Naive thymus-derived CD4-positive, alpha-beta T cell (primary cell): Measurements from ENCODE around the gene RABGGTA. TPM values are rescaled to one million over a fixed set of nuclear protein-coding genes. Genes with fewer than 3 reads are reported as not detected.
A peak's percentile ranks its signal among the peaks of the same experiment; 100 is the strongest.

Source experiments
- ATAC-seq: fragments of 150-1000 bp; cut with Tn5 transposase; 2 replicates; pipeline ENCODE4 v1.10.0; 2021; ENCODE audit warnings: mild to moderate bottlenecking, moderate library complexity
- CTCF ChIA-PET: fragments of 350-600 bp; sonication (Branson Sonifier 250); formaldehyde crosslinking; loops from one replicate; lab custom pipeline; 2021; ENCODE audit warnings: antibody characterized with exemption; lab: Charles Lee
- POLR2A ChIA-PET: fragments of 350-600 bp; sonication (Branson Sonifier 250); formaldehyde crosslinking; loops from one replicate; lab custom pipeline; 2021; ENCODE audit warnings: antibody characterized with exemption, inconsistent platforms; lab: Charles Lee
- DNase-seq, 9 donors: peaks; one replicate each; pipeline versions ENCODE4 v3.0.0 to v3.0.0-alpha.2; 2020 to 2022; ENCODE audit warnings: mixed read lengths in 1 of 9
- H3K27ac ChIP-seq: one replicate; pipeline ENCODE4 v1.7.0; 2013; ENCODE audit warnings: mild to moderate bottlenecking, low read depth, low read length, moderate library complexity
- H3K27me3 ChIP-seq, 2 donors: one replicate each; pipeline ENCODE4 v1.7.0; 2013; ENCODE audit warnings: low read length in 2 of 2, mild to moderate bottlenecking in 2 of 2, moderate library complexity in 2 of 2; ENCODE audit not compliant: control insufficient read depth in 2 of 2, insufficient read depth in 2 of 2
- H3K36me3 ChIP-seq, 3 experiments: 1 replicate in 2 of 3; 2 replicates in 1 of 3; pipeline ENCODE4 v1.7.0; 2013; ENCODE audit warnings: low read length in 3 of 3, mild to moderate bottlenecking in 3 of 3, moderate library complexity in 1 of 3; ENCODE audit not compliant: insufficient read depth in 3 of 3, control insufficient read depth in 2 of 3
- H3K4me1 ChIP-seq, 2 donors: one replicate each; pipeline ENCODE4 v1.7.0; 2013; ENCODE audit warnings: low read length in 2 of 2, mild to moderate bottlenecking in 2 of 2, moderate library complexity in 1 of 2; ENCODE audit not compliant: control insufficient read depth in 2 of 2, insufficient read depth in 2 of 2
- H3K4me3 ChIP-seq: 2 replicates; pipeline ENCODE4 v1.7.0; 2013; ENCODE audit warnings: mild to moderate bottlenecking, low read length
- H3K9me3 ChIP-seq, 3 experiments: 1 replicate in 2 of 3; 2 replicates in 1 of 3; pipeline ENCODE4 v1.7.0; 2013; ENCODE audit warnings: low read length in 3 of 3; ENCODE audit not compliant: control insufficient read depth in 2 of 3
- H3K27ac Mint-ChIP-seq, 9 donors: one replicate each; pipeline ENCODE4 v1.8.0; 2020 to 2022; ENCODE audit warnings: mixed read lengths in 9 of 9, mild to moderate bottlenecking in 8 of 9, moderate library complexity in 5 of 9, inconsistent platforms in 2 of 9
- H3K27me3 Mint-ChIP-seq, 5 donors: one replicate each; pipeline ENCODE4 v1.8.0; 2021 to 2022; ENCODE audit warnings: mixed read lengths in 5 of 5, mild to moderate bottlenecking in 1 of 5
- H3K36me3 Mint-ChIP-seq, 5 donors: one replicate each; pipeline ENCODE4 v1.8.0; 2020 to 2022; ENCODE audit warnings: mixed read lengths in 5 of 5, mild to moderate bottlenecking in 3 of 5, inconsistent platforms in 1 of 5
- H3K4me1 Mint-ChIP-seq, 7 donors: one replicate each; pipeline ENCODE4 v1.8.0; 2020 to 2022; ENCODE audit warnings: mixed read lengths in 7 of 7, mild to moderate bottlenecking in 3 of 7, inconsistent platforms in 1 of 7
- H3K4me3 Mint-ChIP-seq, 10 donors: one replicate each; pipeline ENCODE4 v1.8.0; 2020 to 2022; ENCODE audit warnings: mild to moderate bottlenecking in 10 of 10, mixed read lengths in 10 of 10, moderate library complexity in 6 of 10, inconsistent platforms in 2 of 10
- H3K9me3 Mint-ChIP-seq, 11 donors: one replicate each; pipeline ENCODE4 v1.8.0; 2020 to 2022; ENCODE audit warnings: mixed read lengths in 11 of 11, mild to moderate bottlenecking in 4 of 11, inconsistent platforms in 1 of 11, moderate library complexity in 1 of 11
- intact Hi-C, 2 donors: fragments of 100-400 bp; cut with micrococcal nuclease; formaldehyde crosslinking; loops; one replicate each; pipeline ENCODE4 v1.15.1; 2023
- polyA plus RNA-seq, 2 donors: library from polyadenylated mRNA; unstranded; fragments of 300-500 nt; fragmentation: Illumina TruSeq; gene quantifications; one replicate each; pipeline ENCODE4 v1.2.3, GENCODE V29; 2021
- total RNA-seq, 6 experiments: library from RNA in 5 of 6; stranded (reverse) in 5 of 6; gene quantifications; 1 replicate in 5 of 6; 2 replicates in 1 of 6; pipeline ENCODE4 v1.2.3 and lab custom pipeline; 2021 to 2026

The RABGGTA gene
- total and polyA plus RNA-seq, 7 experiments from 2014 or later, result 17.9 to 76.5 (median 54.3) TPM

GRCh38 chr14:24241829-24242443 is 29.5 kb downstream of the RABGGTA start:
- H3K36me3 ChIP-seq, result peaks cover 16 to 43% (median 20%) of the 10 kb centered on the region in 3 experiments
- peak in 7 of 9 donors; percentile 94 to 98 (median 97) for DNase-seq
- H3K36me3 Mint-ChIP-seq, result peaks cover 3 to 29% (median 20%) of the 10 kb centered on the region in 5 donors
- H3K4me3 ChIP-seq, result peak overlapping the region; percentile 78
- peak overlapping the region; percentile 98 for H3K27ac ChIP-seq
- H3K9me3 Mint-ChIP-seq, result peaks cover 0 to 1% (median 0%) of the 10 kb centered on the region in 11 donors
- ATAC-seq, result peak; percentile 89
- no peaks in the 10 kb centered on the region for H3K9me3 ChIP-seq
- CTCF ChIA-PET, result interaction anchor here (0.6 to 7.9 kb wide), 36 partner anchors 9 to 695 kb away, joined by 3 to 140 read pairs (median 5); partner anchors contain the start of genes CHMP4A, CIDEB, DCAF11 and DHRS1
- no peaks in the 10 kb centered on the region for H3K27me3 ChIP-seq
- peaks cover 42 to 71% (median 62%) of the 10 kb centered on the region in 7 donors for H3K4me1 Mint-ChIP-seq
- H3K27me3 Mint-ChIP-seq, result no peaks in the 10 kb centered on the region
- POLR2A ChIA-PET, result interaction anchor here (0.7 to 7.2 kb wide), 45 partner anchors 8 to 1235 kb away, joined by 3 to 125 read pairs (median 6); partner anchors contain the start of genes ACIN1, C14orf119, CBLN3 and CHMP4A
- peak overlapping the region; percentile 98 to 100 (median 100) for H3K27ac Mint-ChIP-seq
- H3K4me1 ChIP-seq, result peaks cover 40 to 41% of the 10 kb centered on the region in 2 donors
- intact Hi-C loops, result loop anchor here (1.0 to 2.0 kb wide), 15 partner anchors 10 to 435 kb away; partner anchors contain the start of genes DCAF11 (in 2 of the 2), GMPR2 (in 2 of the 2), IPO4 (in 2 of the 2) and IRF9 (in 2 of the 2)
- peak overlapping the region; percentile 84 to 99 (median 98) for H3K4me3 Mint-ChIP-seq

- peaks cover 11 to 39% (median 32%) of the 10 kb centered on the region in 5 donors for H3K36me3 Mint-ChIP-seq
These were observed 31.1 kb downstream of the RABGGTA start for GRCh38 chr14:24240110-24240918.

GRCh38 chr14:24238527-24239037 is 32.8 kb downstream of the RABGGTA start:
- Histone ChIP-seq H3K4me3 (no peak overlapping the region), H3K27me3 (no peaks in the 10 kb centered on the region), H3K27ac (no peak overlapping the region), H3K4me1 (peaks cover 32 to 46% of the 10 kb centered on the region in 2 donors), H3K9me3 (no peaks in the 10 kb centered on the region), H3K36me3 (peaks cover 20 to 58% (median 26%) of the 10 kb centered on the region in 3 experiments)
- peaks cover 58 to 94% (median 75%) of the 10 kb centered on the region in 7 donors for H3K4me1 Mint-ChIP-seq
- H3K36me3 Mint-ChIP-seq, result peaks cover 11 to 46% (median 37%) of the 10 kb centered on the region in 5 donors
- peak overlapping the region; percentile 3 to 90 (median 34) for H3K4me3 Mint-ChIP-seq
- no peaks in the 10 kb centered on the region for H3K27me3 Mint-ChIP-seq
- ATAC-seq, result no peak
- H3K9me3 Mint-ChIP-seq, result peaks cover 0 to 1% (median 0%) of the 10 kb centered on the region in 11 donors
- ChIA-PET POLR2A (interaction anchor here (0.5 to 7.2 kb wide), 7 partner anchors 9 to 105 kb away, joined by 3 to 117 read pairs (median 4); partner anchors contain the start of genes CHMP4A, DHRS1, MDP1 and NOP9), CTCF (interaction anchor here (1.5 kb wide), 1 partner anchor 61 kb away, joined by 4 read pairs; the partner anchor contains the start of genes DHRS1 and NOP9)
- peak overlapping the region; percentile 1 to 74 (median 55) for H3K27ac Mint-ChIP-seq
- no peak for DNase-seq
- intact Hi-C loops, result no loop called here

More at GRCh38 chr14:24240110-24240918, 31.1 kb downstream of the RABGGTA start:
- peak overlapping the region; percentile 98 for H3K27ac ChIP-seq
- no peaks in the 10 kb centered on the region for H3K27me3 ChIP-seq
- H3K9me3 ChIP-seq, result no peaks in the 10 kb centered on the region
- DNase-seq, result no peak
- peaks cover 20 to 58% (median 26%) of the 10 kb centered on the region in 3 experiments for H3K36me3 ChIP-seq
- ChIA-PET POLR2A (interaction anchor here (2.5 to 7.2 kb wide), 9 partner anchors 7 to 190 kb away, joined by 15 to 125 read pairs (median 27); partner anchors contain the start of genes CBLN3, CHMP4A, CIDEB and DHRS1), CTCF (interaction anchor here (7.9 kb wide), 1 partner anchor 59 kb away, joined by 140 read pairs; the partner anchor contains the start of genes DHRS1 and NOP9)
- H3K27me3 Mint-ChIP-seq, result no peaks in the 10 kb centered on the region
- H3K4me3 ChIP-seq, result no peak overlapping the region
- intact Hi-C loops, result no loop called here
- no peak for ATAC-seq
- H3K27ac Mint-ChIP-seq, result peak overlapping the region in 8 of 9 donors; percentile 51 to 100 (median 84)
- H3K4me1 ChIP-seq, result peaks cover 37 to 40% of the 10 kb centered on the region in 2 donors
- peaks cover 0 to 1% (median 0%) of the 10 kb centered on the region in 11 donors for H3K9me3 Mint-ChIP-seq
- peaks cover 52 to 85% (median 67%) of the 10 kb centered on the region in 7 donors for H3K4me1 Mint-ChIP-seq
- peak overlapping the region; percentile 13 to 99 (median 87) for H3K4me3 Mint-ChIP-seq

GRCh38 chr14:24238123-24238522 is 33.3 kb downstream of the RABGGTA start:
- H3K36me3 Mint-ChIP-seq, result peaks cover 11 to 46% (median 37%) of the 10 kb centered on the region in 5 donors
- H3K4me3 Mint-ChIP-seq, result peak overlapping the region in 6 of 10 donors; percentile 3 to 90 (median 34)
- POLR2A ChIA-PET, result interaction anchor here (0.6 to 7.2 kb wide), 7 partner anchors 10 to 192 kb away, joined by 3 to 117 read pairs (median 4); partner anchors contain the start of genes CHMP4A, MDP1 and RABGGTA
- peaks cover 27 to 46% of the 10 kb centered on the region in 2 donors for H3K4me1 ChIP-seq
- H3K27me3 ChIP-seq, result no peaks in the 10 kb centered on the region
- no peak overlapping the region for H3K27ac ChIP-seq
- H3K27me3 Mint-ChIP-seq, result no peaks in the 10 kb centered on the region
- intact Hi-C loops, result no loop called here
- ATAC-seq (no peak), DNase-seq (no peak)
- H3K27ac Mint-ChIP-seq, result peak overlapping the region; percentile 2 to 72 (median 55)
- CTCF ChIA-PET, result interaction anchor here (1.5 kb wide), 1 partner anchor 61 kb away, joined by 4 read pairs; the partner anchor contains the start of genes DHRS1 and NOP9
- peaks cover 60 to 94% (median 77%) of the 10 kb centered on the region in 7 donors for H3K4me1 Mint-ChIP-seq
- H3K9me3 ChIP-seq, result no peaks in the 10 kb centered on the region
- peaks cover 0 to 1% (median 0%) of the 10 kb centered on the region in 11 donors for H3K9me3 Mint-ChIP-seq
- no peak overlapping the region for H3K4me3 ChIP-seq
- H3K36me3 ChIP-seq, result peaks cover 20 to 58% (median 26%) of the 10 kb centered on the region in 3 experiments

- Mint-ChIP-seq H3K27ac (peak overlapping the region in 8 of 9 donors; percentile 6 to 79 (median 56)), H3K9me3 (no peaks in the 10 kb centered on the region), H3K36me3 (peaks cover 11 to 46% (median 37%) of the 10 kb centered on the region in 5 donors), H3K4me3 (peak overlapping the region in 3 of 10 donors; percentile 31 to 90 (median 59)), H3K4me1 (peaks cover 60 to 96% (median 82%) of the 10 kb centered on the region in 7 donors), H3K27me3 (no peaks in the 10 kb centered on the region)
- POLR2A ChIA-PET, result interaction anchor here (0.6 to 7.2 kb wide), 6 partner anchors 10 to 193 kb away, joined by 3 to 117 read pairs (median 4); partner anchors contain the start of genes CHMP4A, MDP1 and RABGGTA
- Histone ChIP-seq H3K9me3 (no peaks in the 10 kb centered on the region), H3K36me3 (peaks cover 20 to 61% (median 26%) of the 10 kb centered on the region in 3 experiments), H3K4me1 (peaks cover 27 to 49% of the 10 kb centered on the region in 2 donors), H3K27me3 (no peaks in the 10 kb centered on the region), H3K27ac (no peak overlapping the region), H3K4me3 (no peak overlapping the region)
- DNase-seq (no peak), ATAC-seq (no peak)
- intact Hi-C loops, result no loop called here
- CTCF ChIA-PET, result interaction anchor here (1.5 kb wide), 1 partner anchor 62 kb away, joined by 4 read pairs; the partner anchor contains the start of genes DHRS1 and NOP9
These were observed 33.9 kb downstream of the RABGGTA start for GRCh38 chr14:24237463-24237955.
